ENCODE results near the gene SLC25A22. TPM values are rescaled to one million over a fixed set of nuclear protein-coding genes. Genes with fewer than 3 reads are reported as not detected.

The SLC25A22 gene
- polyA plus RNA-seq, 2 of the 4 experiments (the other 2 are of a cell fraction), result 13.5 to 18.7 TPM

DNA sequence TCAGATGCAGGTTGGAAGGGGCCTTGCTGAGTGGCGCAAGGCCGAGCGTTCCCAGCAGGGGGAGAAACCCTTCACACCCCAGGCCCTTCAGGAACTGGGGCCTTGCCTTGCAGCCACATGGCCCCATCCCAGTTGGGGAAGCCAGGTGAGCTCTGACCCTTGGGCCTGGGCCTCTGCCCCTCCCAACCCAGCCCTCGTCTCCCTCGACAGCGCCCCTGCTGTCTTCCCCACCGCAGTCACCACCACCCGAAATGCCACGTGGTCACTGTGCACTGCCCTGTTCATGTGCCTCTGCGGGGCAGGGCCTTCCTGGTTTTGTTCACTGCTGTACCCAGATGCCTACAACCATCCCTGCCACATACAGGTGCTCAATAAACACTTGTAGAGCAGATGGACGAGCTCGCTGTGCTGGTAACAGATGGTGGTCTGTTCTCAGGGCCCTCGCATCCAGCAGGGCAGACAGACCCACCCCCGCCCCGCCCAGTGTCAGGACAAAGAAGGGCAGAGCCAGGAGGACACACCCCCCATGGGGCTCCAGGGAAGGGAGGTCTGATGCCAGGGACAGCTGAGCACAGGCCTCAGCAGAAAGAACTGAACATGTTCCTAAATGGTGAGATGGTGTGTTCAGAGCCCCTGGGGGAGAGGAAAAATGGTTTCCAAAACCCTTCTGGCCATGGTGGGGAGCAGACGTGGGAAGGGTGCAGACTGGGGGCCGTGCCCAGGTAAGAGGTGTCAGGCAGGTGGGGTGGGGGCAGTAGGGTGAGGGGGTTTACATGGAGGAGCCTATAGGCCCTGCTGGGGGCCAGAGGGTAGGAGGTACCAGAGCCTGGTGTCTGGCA is 40.6 kb upstream of the SLC25A22 start (continued):
- TF ChIP-seq MAZ (IDR thresholded peaks at IDR 0.05; ENCODE audit: borderline replicate concordance, low read depth, low read length) (no peak), SREBF2 (IDR thresholded peaks at IDR 0.05) (no peak), TP53 (CRISPR knock-in tag; IDR thresholded peaks at IDR 0.05) (peak; percentile 24; the same call in 1 of the 2 replicates), CBX2 (IDR thresholded peaks at IDR 0.05; ENCODE audit: borderline replicate concordance, low read depth) (no peak), ZC3H11A (IDR thresholded peaks at IDR 0.05) (no peak), CEBPB (IDR thresholded peaks at IDR 0.05) (no peak; a peak in 1 of 4 replicates), HDAC2 (IDR thresholded peaks at IDR 0.05) (no peak), PHF8 (IDR thresholded peaks at IDR 0.05; ENCODE audit: borderline replicate concordance, low read depth) (no peak), ZNF302 (CRISPR knock-in tag; IDR thresholded peaks at IDR 0.05) (no peak), KDM5A (IDR thresholded peaks at IDR 0.05) (no peak), HMGXB4 (CRISPR knock-in tag; IDR thresholded peaks at IDR 0.05; ENCODE audit: borderline replicate concordance) (no peak), ZFP36 (IDR thresholded peaks at IDR 0.05; ENCODE audit: borderline replicate concordance, partially characterized antibody) (no peak), RCOR1 (IDR thresholded peaks at IDR 0.05; ENCODE audit: low read depth, low read length) (no peak), MAFK (IDR thresholded peaks at IDR 0.05; ENCODE audit: partially characterized antibody) (no peak), POLR2A (IDR thresholded peaks at IDR 0.05; ENCODE audit: low read length) (peak; percentile 41), POLR2AphosphoS2 (conservative IDR thresholded peaks at IDR 0.05; ENCODE audit: low read length) (peak; percentile 25), FOSL2 (IDR thresholded peaks at IDR 0.05) (no peak), FOSL2 (CRISPR knock-in tag; IDR thresholded peaks at IDR 0.05) (no peak), GATA3 (IDR thresholded peaks at IDR 0.05; ENCODE audit: borderline replicate concordance) (peak; percentile 7; the same call in 1 of the 2 replicates), RAD21 (conservative IDR thresholded peaks at IDR 0.05 in 1 of 2, IDR thresholded peaks at IDR 0.05 in 1 of 2) (no peak), USF2 (IDR thresholded peaks at IDR 0.05) (peak; percentile 79), JUN (IDR thresholded peaks at IDR 0.05) (peak in 1 of 2 experiments; percentile 69; a peak in 4 of 5 replicates), KDM1A (IDR thresholded peaks at IDR 0.05; ENCODE audit: low read depth) (no peak), RARB (CRISPR knock-in tag; IDR thresholded peaks at IDR 0.05) (no peak)
- TF ChIP-seq, protein P1, sequence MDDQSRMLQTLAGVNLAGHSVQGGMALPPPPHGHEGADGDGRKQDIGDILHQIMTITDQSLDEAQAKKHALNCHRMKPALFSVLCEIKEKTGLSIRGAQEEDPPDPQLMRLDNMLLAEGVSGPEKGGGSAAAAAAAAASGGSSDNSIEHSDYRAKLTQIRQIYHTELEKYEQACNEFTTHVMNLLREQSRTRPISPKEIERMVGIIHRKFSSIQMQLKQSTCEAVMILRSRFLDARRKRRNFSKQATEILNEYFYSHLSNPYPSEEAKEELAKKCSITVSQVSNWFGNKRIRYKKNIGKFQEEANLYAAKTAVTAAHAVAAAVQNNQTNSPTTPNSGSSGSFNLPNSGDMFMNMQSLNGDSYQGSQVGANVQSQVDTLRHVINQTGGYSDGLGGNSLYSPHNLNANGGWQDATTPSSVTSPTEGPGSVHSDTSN (IDR thresholded peaks at IDR 0.05), result peak; percentile 87
- TF ChIP-seq, protein P2, sequence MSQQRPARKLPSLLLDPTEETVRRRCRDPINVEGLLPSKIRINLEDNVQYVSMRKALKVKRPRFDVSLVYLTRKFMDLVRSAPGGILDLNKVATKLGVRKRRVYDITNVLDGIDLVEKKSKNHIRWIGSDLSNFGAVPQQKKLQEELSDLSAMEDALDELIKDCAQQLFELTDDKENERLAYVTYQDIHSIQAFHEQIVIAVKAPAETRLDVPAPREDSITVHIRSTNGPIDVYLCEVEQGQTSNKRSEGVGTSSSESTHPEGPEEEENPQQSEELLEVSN (IDR thresholded peaks at IDR 0.05; ENCODE audit: borderline replicate concordance, low read depth), result peak; percentile 70; the same call in 1 of the 2 replicates
- TF ChIP-seq, protein P3, sequence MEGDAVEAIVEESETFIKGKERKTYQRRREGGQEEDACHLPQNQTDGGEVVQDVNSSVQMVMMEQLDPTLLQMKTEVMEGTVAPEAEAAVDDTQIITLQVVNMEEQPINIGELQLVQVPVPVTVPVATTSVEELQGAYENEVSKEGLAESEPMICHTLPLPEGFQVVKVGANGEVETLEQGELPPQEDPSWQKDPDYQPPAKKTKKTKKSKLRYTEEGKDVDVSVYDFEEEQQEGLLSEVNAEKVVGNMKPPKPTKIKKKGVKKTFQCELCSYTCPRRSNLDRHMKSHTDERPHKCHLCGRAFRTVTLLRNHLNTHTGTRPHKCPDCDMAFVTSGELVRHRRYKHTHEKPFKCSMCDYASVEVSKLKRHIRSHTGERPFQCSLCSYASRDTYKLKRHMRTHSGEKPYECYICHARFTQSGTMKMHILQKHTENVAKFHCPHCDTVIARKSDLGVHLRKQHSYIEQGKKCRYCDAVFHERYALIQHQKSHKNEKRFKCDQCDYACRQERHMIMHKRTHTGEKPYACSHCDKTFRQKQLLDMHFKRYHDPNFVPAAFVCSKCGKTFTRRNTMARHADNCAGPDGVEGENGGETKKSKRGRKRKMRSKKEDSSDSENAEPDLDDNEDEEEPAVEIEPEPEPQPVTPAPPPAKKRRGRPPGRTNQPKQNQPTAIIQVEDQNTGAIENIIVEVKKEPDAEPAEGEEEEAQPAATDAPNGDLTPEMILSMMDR (IDR thresholded peaks at IDR 0.05), result peak; percentile 35; the same call in 2 of the 3 replicates

Data from A549 (cell line).